GM12891 (cell line): ENCODE results near the gene NUAK1.

Experiments
- PAX5 ChIP-seq: IDR thresholded peaks from 2 replicates; pipeline ENCODE4 v1.6.1; 2011; ENCODE audit warnings: low read length, moderate library complexity, mild to moderate bottlenecking; ENCODE audit not compliant: insufficient read depth, severe bottlenecking
- POLR2A ChIP-seq: IDR thresholded peaks from 2 replicates; pipeline ENCODE4 v1.6.1; 2011; ENCODE audit warnings: low read depth, low read length, control low read depth
- POLR2AphosphoS5 ChIP-seq: IDR thresholded peaks from 2 replicates; pipeline ENCODE4 v1.6.1; 2011; ENCODE audit warnings: low read depth, low read length, control low read depth
- SPI1 ChIP-seq: IDR thresholded peaks from 2 replicates; pipeline ENCODE4 v1.6.1; 2011; ENCODE audit warnings: low read depth, low read length, control low read depth
- TAF1 ChIP-seq: IDR thresholded peaks from 2 replicates; pipeline ENCODE4 v1.6.1; 2011; ENCODE audit warnings: low read depth, low read length, control low read depth

GRCh38 chr12:106032623-106032925, 106.2 kb downstream of the NUAK1 start:
- TF ChIP-seq POLR2AphosphoS5 (no peak), POLR2A (no peak), SPI1 (no peak), TAF1 (no peak), PAX5 (no peak)
